HG03159 (cell line): ENCODE results near the gene FMNL3.

ENCODE experiments used
- ATAC-seq: cut with Tn5 transposase; IDR thresholded peaks from one replicate; pipeline ENCODE4 v1.9.1; 2021; ENCODE audit warnings: mild to moderate bottlenecking, moderate library complexity; ENCODE audit not compliant: unreplicated experiment

The FMNL3 gene

DNA sequence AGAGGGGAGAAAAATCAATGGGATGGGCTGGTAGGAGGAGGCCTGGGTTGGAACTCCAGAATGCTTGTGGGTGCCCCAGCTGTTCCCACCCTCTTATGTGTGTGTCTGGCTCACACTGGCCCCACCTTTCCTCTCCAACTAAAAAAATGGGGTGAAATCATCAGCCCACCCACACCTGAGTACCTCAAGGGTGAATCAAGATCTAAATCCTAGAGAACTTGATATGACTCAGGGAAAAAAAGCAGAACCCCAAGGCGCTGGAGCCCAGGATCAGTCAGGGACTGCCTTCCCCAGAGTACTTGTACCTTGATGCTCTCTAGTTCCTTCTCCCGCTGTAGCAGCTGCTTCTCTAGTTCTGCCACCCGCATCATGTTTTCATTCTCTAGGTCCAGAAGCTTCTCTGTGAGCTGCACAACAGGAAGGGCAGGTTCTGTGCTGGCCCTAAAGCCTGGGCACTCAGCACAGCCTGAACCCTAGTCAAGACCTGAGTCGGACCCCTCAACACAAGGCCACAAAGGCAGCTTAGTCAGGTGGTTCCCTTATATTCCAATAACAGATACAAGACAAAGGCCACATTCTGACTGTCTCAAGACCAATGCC lies 54.2 kb downstream of the FMNL3 start:
- ATAC-seq = no peak

DNA sequence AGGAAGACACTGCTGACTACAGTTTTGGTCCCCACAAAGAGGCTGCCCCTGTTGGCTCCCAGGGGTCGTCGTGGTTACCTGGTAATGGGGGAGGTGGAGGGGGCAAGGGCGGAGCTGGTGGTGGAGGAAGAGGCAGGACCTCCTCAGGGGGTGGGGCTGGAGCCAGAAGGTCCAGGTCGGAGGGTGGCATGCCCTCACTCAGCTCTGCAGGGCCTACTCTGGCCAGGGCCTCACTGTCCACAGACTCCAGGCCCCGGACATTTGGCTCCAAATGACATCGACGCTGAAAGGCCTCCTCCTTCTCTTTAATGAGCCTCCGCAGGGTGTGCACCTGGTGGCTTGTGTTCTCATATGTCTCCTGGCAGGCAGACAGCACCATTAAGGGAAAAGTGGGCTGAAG lies 55.4 kb downstream of the FMNL3 start:
- ATAC-seq = no peak

DNA sequence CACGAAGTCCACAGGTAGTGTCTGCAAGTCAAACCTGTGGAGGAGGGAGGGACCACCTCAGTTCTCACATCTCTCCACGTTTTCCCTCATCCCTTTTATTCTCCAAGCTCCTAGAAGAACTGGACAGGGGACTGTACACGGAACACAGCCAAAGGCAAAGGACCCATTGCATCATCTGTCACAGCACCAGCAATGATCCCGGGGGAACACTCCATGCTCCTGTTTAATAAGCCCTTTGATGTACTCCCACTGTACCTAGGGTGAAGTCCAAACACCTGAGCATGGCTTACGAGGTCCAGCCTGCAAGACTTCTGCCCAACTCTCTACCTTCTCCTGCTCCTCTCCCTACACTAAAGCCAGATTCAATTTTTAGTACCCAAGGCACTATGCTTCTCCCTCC lies 57.3 kb downstream of the FMNL3 start:
- ATAC-seq = no peak

DNA sequence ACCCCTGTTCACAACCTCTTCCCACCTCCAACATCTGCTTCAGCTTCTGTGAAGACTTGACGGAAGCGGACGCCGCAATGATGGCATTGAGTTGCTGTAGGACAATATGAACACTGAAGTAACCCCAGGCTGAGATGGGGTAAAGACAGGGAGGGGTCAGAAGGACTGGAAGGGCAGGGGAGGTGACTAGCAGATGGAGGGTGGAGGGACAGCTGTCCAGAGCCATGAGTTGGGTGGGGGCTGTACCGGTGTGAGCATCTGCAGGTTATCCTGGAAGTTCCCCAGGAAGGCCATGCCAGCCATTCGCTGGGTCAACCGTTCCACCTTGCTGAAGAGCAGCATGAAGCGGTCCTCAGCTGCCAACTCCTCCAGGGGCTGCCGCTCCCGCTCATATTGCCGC lies 57.8 kb downstream of the FMNL3 start:
- ATAC-seq = no peak

DNA sequence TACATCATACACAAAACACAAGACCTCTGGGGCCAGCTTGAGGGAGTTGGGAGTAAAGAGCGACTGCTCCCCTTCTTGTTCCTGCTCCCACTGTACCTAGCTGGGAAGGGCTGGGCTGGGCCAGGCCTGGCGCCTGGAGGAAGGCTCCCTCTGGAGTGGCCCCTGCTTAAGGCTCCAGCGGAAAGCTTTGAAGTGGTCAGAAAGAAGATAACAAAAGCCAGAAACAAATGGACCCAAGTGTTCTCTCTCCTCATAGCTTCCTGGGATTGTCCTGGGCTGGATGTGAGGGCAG lies 58.5 kb downstream of the FMNL3 start:
- no peak for ATAC-seq

DNA sequence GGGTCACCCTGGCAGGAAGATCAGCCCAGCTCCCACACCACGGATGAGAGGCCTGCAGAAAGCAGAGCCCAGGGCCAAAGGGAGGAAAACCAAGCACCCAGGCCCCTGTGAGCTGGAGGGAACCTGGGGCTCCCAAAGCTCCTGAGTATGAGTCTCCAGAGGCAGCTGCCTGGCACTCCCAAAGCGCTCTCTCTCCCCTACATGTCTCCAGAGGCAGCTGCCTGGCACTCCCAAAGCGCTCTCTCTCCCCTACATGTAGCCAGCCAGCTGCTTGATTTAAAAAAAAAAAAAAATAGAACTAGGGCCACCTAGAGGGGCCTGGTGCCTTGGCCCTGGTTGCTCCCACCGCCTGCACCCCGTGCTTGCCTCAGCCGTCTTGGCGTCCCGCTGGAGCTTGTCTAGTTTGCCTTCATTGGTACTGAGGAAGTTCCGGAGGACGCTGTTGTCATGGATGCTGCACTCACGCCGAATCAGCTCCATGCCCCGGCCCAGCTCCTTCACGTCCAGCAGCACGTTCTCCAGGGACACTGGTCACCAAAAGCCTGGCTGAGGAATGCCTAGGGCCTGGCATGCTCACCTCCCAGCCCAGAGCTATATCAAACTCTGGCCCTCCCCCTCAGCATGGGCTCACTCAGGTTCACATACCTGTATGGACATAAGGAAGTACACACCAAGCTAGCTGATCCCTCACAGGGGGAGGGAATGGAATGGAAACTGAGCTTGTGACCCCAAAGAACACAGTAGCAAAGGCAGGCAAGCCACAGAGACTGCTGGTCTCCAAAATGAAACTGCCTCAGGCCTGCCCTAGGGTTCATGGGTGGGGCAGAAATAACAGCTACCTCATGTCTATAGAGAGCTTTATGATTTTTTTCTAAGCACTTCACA lies 59.1 kb downstream of the FMNL3 start:
- ATAC-seq = no peak

DNA sequence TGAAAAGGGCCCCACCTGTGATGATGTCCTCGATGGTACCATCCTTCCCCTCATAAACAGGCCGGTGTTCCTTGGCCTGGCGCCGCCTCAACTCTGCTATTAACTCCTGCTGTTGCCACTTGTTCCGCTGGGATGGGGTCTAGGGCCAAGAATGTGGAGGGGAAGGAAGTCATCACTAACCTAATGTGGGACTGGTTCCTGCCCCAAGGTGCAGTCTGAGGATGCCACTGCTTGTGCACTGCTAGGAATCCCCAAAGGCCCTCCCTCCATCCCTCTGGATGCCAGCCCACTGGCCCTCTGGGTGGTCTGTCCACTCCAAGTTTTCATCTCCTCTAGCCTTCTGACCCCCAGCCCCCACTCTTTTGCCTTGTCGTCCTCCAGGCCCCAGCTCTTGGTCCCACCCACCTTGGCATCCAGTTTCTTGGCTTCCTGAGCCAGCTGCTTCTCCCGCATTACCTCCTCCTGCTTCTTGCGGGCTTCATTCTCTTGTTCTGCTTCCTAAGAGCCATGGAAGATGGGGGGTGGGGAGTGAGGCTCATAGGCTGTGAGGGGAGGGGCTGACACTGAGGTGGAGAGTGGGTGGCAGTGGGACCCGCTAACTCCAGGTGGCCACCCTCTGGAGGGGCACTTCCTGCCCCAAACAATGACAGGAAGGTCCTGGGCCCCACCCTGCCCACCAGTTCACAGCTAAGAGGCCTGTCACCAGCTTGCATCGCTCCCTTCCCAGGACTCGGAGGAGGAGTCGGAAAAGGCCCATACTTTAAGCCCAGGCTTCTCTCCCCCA lies 60.1 kb downstream of the FMNL3 start:
- no peak for ATAC-seq

DNA sequence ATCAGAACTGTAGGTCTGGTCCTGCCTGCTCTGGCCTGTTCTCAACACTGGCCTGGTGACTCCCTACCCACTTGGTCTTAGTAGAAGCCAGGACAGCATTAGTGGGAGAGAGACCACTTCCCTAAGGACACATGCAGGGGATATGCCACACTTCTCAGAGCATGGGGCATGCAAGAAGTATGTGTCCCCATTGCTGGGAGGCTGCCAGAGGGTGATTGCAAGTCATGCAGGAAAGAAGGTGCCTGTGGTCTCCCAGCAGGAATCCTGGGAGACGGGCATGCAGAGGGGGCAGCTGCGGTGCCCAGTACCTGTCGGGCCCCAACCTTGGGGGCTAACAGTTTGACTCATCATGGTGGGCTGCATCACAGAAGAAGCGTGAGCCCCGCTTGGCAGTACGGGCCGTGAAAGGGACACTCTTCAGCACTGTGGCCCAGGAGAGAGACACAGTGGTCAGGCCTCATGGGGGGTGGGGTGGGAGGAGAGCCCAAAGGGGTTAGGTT lies 60.8 kb downstream of the FMNL3 start:
- ATAC-seq = no peak

DNA sequence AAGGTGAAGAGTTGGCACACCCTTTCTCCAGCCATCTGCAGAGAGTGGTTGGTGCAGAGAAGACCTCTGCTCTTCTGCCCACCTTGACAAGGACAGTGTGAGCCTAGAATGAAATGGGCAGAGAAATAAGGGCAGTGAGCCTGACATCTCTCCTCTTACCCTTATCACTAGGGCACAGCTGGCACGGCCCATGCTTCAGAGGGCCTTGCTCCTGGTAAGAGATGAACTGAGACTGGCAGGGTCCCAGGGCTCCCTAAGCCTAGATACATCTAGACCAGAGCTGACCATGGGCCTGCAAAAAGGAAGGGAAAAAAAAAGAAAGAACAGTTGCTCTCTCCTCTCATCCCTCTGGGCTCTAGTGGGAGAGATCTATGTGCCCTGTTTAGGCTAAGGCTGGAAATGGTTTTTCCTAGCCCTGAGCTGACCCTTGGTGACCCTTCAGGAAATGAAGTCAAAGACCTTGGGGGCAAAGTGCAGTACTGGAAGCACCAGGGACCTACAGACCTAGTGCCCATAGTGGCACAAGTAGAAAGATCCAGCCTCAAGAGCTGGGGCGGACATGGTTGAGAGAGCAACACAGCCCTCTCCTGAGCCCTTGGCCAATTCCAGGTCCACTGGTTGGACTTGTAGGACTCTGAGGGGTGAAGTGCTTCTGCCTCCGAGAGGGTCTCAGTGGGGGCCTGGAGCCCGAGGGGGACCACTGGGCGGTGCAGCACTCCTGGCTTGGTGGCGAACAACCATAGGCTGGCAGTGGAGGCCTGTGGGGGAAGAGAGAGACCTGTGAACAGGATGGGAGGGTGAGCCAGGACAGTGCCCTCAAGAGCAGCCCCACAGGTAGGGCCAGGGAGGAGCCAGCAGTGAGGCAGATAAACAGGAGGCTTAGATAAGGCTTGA lies 61.8 kb downstream of the FMNL3 start:
- ATAC-seq = no peak

DNA sequence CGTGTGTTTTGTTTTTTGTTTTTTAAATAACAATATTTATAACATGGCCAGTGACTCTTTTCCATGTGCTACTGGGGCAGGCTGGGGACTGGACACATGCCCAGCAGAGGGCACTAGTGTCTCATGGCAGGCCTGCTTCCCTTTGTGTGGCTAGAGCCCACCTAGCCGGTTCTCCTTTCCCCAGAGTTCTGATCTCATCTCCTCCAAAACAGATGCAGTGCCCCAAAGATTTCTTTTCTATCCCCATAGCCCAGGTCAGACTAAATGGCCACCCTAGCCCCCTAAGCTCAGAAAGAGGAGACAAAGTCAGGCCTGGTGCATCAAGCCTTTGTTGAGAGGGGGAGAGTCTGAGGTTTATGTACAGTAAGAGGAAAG lies 62.6 kb downstream of the FMNL3 start:
- no peak for ATAC-seq

DNA sequence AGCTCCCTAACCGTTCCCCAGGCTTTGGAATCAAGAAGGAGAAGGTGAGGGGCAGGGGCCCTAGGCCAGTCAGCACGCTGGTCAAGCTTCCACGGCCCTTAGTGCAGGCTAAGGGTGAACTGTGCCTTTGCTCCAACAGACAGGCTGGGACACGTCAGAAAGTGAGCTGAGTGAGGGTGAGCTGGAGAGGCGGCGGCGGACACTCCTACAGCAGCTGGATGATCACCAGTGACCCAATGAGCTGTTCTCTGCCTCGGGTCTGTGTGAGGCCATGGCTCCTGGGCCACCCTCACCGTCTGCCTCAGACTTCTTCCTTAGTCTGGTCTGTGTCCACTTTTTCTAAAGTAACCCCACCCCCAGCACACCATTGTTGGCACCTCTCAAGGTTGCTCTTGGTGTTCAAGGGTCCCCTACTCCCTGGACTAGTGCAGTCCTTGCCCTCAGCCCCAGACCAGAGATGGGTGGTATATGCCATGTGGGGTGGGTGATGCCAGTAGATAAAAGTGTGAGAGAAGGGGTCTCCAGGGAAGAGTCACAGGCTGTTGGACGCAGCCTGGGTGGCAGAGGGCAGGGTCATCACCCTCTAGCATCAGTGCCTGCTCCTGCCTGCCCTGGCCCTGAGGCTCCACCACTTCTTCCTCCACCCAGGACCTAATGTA lies 63.1 kb downstream of the FMNL3 start:
- ATAC-seq = no peak

DNA sequence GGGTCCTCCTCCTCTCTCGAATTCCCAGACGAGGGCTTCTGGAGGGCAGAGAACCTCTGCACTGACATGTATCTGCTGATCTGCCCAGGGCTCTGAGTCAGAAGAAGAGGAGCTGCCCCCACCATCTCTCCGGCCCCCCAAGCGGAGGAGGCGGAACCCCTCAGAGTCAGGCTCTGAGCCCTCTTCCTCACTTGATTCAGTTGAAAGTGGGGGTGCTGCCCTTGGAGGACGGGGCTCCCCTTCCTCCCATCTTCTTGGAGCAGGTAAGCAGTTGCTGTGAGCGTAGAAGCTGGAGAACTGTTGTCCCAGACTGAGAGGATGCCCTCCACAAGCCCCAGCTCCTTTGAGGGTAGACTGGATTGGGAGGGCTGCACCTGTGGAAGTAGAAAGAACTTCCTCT lies 64.1 kb downstream of the FMNL3 start:
- no peak for ATAC-seq

DNA sequence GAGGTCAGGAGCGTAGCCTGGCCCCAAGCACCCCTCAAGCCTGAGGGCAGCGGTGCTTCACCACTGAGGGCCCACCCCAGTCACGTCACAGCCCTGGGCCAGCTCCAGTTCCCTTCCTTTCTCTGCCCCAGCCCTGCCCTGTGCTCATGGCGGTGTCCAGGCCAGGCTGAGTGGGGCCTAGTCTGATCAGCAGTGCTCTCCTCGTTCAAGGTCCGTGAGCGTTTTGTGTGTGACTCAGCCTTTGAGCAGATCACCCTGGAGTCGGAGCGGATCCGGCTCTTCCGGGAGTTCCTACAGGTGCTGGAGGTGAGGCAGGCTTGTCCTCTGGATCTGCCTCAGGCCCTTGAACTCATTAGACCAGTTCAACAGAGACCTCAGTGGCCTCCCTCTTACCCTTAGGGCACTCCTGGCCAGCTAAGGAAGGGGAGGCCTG lies 64.8 kb downstream of the FMNL3 start:
- no peak for ATAC-seq

DNA sequence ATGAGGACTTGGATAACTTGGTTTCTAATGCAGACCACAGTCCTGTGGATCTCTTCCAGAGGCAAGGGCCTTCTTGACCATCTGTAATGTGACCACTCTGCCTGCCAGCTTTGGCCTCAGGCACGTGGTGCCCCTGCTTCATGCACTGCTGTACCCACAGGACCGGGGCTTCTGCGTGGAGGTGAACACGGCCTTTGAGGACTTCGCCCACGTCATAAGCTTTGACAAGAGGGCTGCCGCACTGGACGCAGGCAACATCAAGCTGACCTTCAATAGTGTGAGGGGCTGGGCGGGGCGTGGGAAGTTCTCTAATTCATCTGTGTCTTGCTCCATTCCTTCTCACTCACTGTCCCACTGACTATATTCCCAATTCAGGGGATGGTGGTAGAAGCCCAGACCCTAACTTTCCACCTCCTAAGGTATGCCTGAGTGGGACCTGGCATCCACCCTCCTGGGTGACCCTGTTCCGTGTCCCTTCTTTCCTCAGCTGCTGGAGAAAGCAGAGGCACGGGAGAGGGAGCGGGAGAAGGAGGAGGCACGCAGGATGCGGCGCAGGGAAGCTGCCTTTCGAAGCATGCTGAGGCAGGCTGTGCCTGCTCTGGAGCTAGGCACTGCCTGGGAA lies 65.3 kb downstream of the FMNL3 start:
- ATAC-seq = no peak

DNA sequence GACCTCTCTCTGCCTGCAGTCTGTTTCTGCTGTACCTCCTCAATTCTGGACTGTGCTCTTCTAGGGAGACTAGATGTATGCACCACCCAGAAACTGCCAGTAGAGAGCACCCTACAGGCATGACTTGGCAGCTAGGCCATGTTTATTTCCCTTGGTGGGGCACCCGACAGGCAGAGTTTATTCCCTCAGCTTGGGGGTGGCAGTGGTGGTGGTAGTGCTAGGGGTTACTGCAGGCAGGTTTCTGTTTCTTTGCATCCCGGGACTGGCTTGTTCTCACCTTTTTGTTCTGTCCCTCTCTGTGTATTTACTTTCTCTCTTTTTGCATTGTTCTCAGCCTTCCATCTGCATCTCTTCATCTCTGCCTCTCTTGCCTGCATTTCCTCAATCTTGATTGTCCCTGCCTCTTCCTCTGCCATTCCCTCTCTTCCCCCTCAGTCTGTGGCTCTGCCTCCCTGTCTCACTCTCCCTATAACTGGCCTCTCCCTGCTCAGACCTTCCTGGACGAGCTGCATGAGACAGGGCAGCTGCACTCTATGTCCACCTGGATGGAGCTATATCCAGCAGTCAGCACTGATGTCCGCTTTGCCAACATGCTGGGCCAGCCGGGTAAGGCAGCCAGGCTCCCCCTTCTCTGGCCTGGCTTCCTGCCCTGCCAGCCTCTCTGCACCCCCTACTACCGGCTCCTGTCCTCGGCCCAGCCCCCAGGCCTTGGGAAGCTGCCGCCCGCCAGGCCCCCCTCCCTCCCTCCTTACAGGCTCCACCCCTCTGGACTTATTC lies 70.0 kb downstream of the FMNL3 start:
- ATAC-seq = peak; percentile 62

DNA sequence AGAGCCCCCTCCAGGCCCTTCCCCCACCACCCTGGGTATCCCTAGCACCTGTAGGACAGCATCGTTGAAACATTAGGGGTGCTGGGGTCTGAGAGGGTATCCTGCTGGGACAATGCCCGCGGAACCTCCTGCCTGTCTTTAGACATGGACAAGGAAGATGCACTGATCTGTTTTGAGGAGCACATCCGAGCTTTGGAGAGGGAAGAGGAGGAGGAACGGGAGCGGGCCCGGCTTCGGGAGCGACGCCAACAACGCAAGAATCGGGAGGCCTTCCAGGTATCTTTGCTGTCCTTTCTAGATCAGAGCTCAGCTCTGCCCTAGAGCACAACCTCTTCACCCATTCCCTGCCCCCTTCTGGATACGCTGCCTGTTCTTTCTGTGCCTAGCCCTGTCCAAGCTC lies 70.6 kb downstream of the FMNL3 start:
- no peak for ATAC-seq

DNA sequence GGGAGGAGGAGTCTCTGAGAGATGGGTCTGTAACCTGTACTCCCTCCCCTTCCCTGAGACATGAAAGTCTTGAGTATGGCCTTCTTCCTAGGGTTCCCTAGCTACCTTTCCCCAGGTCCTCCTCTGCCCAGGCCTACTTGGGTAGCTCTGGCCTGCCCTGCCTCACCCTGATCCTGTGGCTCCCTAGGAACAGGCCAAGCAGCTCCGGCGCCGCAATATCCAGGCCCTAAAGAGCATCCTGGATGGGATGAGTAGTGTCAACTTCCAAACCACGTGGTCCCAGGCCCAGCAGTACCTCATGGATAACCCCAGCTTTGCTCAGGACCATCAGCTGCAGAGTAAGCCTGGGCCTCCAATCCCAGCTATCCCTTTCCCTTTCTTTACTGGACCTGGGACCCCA lies 71.5 kb downstream of the FMNL3 start:
- no peak for ATAC-seq

DNA sequence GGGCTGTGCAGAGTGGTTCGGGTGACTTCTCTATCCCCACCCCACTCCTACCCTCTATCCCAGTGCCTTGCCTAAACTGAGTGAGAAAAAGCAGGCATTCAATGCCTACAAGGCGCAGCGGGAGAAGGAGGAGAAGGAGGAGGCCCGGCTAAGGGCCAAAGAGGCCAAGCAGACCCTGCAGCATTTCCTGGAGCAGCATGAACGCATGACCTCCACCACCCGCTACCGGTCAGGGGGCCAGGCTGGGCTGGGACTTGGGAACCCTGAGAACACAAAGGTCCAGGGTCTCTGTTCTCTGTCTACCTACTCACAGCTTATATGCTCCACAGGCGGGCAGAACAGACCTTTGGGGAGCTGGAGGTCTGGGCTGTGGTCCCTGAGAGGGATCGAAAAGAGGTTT lies 72.2 kb downstream of the FMNL3 start:
- ATAC-seq = no peak

DNA sequence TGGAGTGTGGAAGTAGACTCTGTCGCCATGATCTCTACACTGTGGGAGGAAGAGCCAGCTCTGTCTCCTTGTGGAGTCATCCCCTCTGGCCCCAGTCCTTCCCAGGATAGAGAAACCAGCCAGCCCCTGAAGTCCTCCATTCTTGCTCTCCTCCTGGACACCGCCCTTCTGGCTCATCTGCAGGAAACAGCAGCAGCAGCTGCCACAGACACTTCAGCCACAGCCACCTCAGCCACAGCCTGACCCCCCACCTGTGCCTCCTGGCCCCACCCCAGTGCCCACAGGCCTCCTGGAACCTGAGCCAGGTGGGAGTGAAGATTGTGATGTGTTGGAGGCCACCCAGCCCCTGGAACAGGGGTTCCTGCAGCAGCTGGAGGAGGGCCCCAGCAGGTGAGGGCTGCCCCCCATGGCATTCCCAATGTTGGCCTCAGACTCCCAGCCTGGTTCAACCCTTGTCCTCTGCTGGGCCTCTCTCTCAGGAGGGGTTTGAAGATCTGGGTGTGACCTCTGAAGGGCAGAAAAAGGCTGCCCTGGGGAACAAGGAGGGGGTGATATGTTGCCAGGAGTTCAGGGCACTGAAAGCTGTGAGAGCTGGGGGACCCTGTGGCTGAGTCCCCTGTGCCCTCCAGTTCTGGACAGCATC lies 73.4 kb downstream of the FMNL3 start:
- ATAC-seq = no peak
